H1 (cell line): ENCODE data around the gene PGBD4. TPM values are rescaled to one million over a fixed set of nuclear protein-coding genes. Genes with fewer than 3 reads are reported as not detected.

Experiments used
- CTCF ChIA-PET: fragments of 300-600 bp; sonication (Branson Sonifier 250); formaldehyde crosslinking; loops from one replicate; lab custom pipeline; 2021; ENCODE audit not compliant: partially characterized antibody; lab: Charles Lee
- POLR2A ChIA-PET: fragments of 300-600 bp; sonication (Branson Sonifier 250); formaldehyde crosslinking; loops from one replicate; lab custom pipeline; 2021; ENCODE audit warnings: inconsistent platforms; ENCODE audit not compliant: partially characterized antibody; lab: Charles Lee
- DNase-seq, 2 experiments: peaks; one replicate each; pipeline versions ENCODE4 v3.0.0 to v3.0.0-alpha.2; 2010 to 2022; ENCODE audit warnings: low spot score in 2 of 2, low read depth in 1 of 2, mixed read lengths in 1 of 2
- FAIRE-seq: peaks from 2 replicates; lab custom pipeline; 2011; peaks lifted over from hg19 to GRCh38; lab: Jason Lieb, UNC
- H2AFZ ChIP-seq: 2 replicates; pipeline ENCODE4 v1.8.1; 2012; ENCODE audit warnings: low read length, inconsistent platforms
- H2AK5ac ChIP-seq: 2 replicates; pipeline ENCODE4 v1.6.1; 2013; ENCODE audit warnings: low read depth, low read length
- H2BK120ac ChIP-seq: replicated peaks from 2 replicates; pipeline ENCODE3; 2013; ENCODE audit warnings: low read depth, low read length, inconsistent platforms
- H2BK12ac ChIP-seq: 2 replicates; pipeline ENCODE4 v1.6.1; 2013; ENCODE audit warnings: low read depth, low read length
- H2BK15ac ChIP-seq: 2 replicates; pipeline ENCODE4 v1.6.1; 2013; ENCODE audit warnings: low read length
- H2BK20ac ChIP-seq: 2 replicates; pipeline ENCODE4 v1.6.1; 2013; ENCODE audit warnings: low read length
- H2BK5ac ChIP-seq: 2 replicates; pipeline ENCODE4 v1.6.1; 2013; ENCODE audit warnings: low read depth, low read length
- H3K14ac ChIP-seq: 2 replicates; pipeline ENCODE4 v1.6.1; 2013; ENCODE audit warnings: inconsistent platforms; ENCODE audit not compliant: insufficient read length
- H3K18ac ChIP-seq: 2 replicates; pipeline ENCODE4 v1.6.1; 2013; ENCODE audit warnings: low read length; ENCODE audit errors: extremely low read depth
- H3K23ac ChIP-seq: 2 replicates; pipeline ENCODE4 v1.6.1; 2013; ENCODE audit warnings: inconsistent platforms; ENCODE audit not compliant: insufficient read length
- H3K23me2 ChIP-seq: 2 replicates; pipeline ENCODE4 v1.6.1; 2013; ENCODE audit warnings: low read depth, low read length
- H3K27ac ChIP-seq: 2 replicates; pipeline ENCODE4 v1.6.1; 2011; ENCODE audit warnings: low read depth, low read length, inconsistent platforms
- H3K27me3 ChIP-seq, 4 experiments: replicated peaks in 1 of 4; 1 replicate in 1 of 4; 2 replicates in 3 of 4; pipeline versions ENCODE4 v1.6.1 to v1.8.1; 2011 to 2013; ENCODE audit warnings: low read length in 3 of 4, mild to moderate bottlenecking in 3 of 4, inconsistent platforms in 2 of 4, mixed read lengths in 2 of 4, moderate library complexity in 1 of 4; ENCODE audit not compliant: control insufficient read depth in 3 of 4, insufficient read depth in 3 of 4; ENCODE audit errors: extremely low read depth in 1 of 4
- H3K36me3 ChIP-seq, 4 experiments: 2 replicates each; pipeline versions ENCODE4 v1.6.1 to v1.8.1; 2011 to 2013; ENCODE audit warnings: mild to moderate bottlenecking in 4 of 4, low read length in 3 of 4, moderate library complexity in 2 of 4, control low read depth in 1 of 4, inconsistent platforms in 1 of 4; ENCODE audit not compliant: insufficient read depth in 4 of 4, control insufficient read depth in 2 of 4
- H3K4ac ChIP-seq: replicated peaks from 2 replicates; pipeline ENCODE3; 2013; ENCODE audit warnings: low read length, low read depth, mixed read lengths, inconsistent platforms; ENCODE audit not compliant: insufficient read length
- H3K4me1 ChIP-seq, 4 experiments: replicated peaks in 1 of 4; 1 replicate in 1 of 4; 2 replicates in 3 of 4; pipeline versions ENCODE4 v1.6.1 to v1.8.1; 2011 to 2013; ENCODE audit warnings: low read length in 3 of 4, inconsistent platforms in 2 of 4, mixed read lengths in 1 of 4; ENCODE audit not compliant: insufficient read depth in 4 of 4, control insufficient read depth in 3 of 4
- H3K4me2 ChIP-seq, 2 experiments: 2 replicates each; pipeline versions ENCODE4 v1.6.1 to v1.8.1; 2011 to 2013; ENCODE audit warnings: low read depth in 2 of 2, low read length in 2 of 2, control low read depth in 1 of 2, inconsistent platforms in 1 of 2, mild to moderate bottlenecking in 1 of 2; ENCODE audit not compliant: insufficient read depth in 1 of 2
- H3K4me3 ChIP-seq, 4 experiments: fragments of 200-600, 300-600 bp in 1 of 4; sonication (generic), shearing (Covaris generic), sonication (Bioruptor Twin) in 1 of 4; 2 replicates each; pipeline versions ENCODE4 v1.5.1 to v1.8.1; 2011 to 2016; ENCODE audit warnings: low read length in 4 of 4, low read depth in 3 of 4, control low read depth in 2 of 4, inconsistent platforms in 2 of 4, mild to moderate bottlenecking in 2 of 4, mixed read lengths in 1 of 4, moderate library complexity in 1 of 4; ENCODE audit not compliant: insufficient read depth in 2 of 4; ENCODE audit errors: extremely low read depth in 1 of 4
- H3K56ac ChIP-seq: replicated peaks from 2 replicates; pipeline ENCODE3; 2013; ENCODE audit warnings: low read depth, mild to moderate bottlenecking, mixed read lengths, low read length, inconsistent platforms; ENCODE audit not compliant: insufficient read length
- H3K79me1 ChIP-seq: 2 replicates; pipeline ENCODE4 v1.6.1; 2013; ENCODE audit warnings: low read depth, low read length, control low read depth
- H3K79me2 ChIP-seq, 2 experiments: 2 replicates each; pipeline versions ENCODE4 v1.6.1 to v1.8.1; 2012 to 2013; ENCODE audit warnings: low read length in 2 of 2, mild to moderate bottlenecking in 2 of 2, inconsistent platforms in 1 of 2; ENCODE audit not compliant: insufficient read depth in 2 of 2, control insufficient read depth in 1 of 2
- H3K9ac ChIP-seq, 4 experiments: replicated peaks in 1 of 4; 1 replicate in 1 of 4; 2 replicates in 3 of 4; pipeline versions ENCODE4 v1.6.1 to v1.8.1; 2011 to 2013; ENCODE audit warnings: low read depth in 3 of 4, low read length in 3 of 4, control low read depth in 2 of 4, mild to moderate bottlenecking in 2 of 4, moderate library complexity in 2 of 4, inconsistent platforms in 1 of 4; ENCODE audit errors: extremely low read depth in 1 of 4
- H3K9me3 ChIP-seq, 2 experiments: 2 replicates each; pipeline versions ENCODE4 v1.6.1 to v1.8.1; 2012 to 2013; ENCODE audit warnings: mild to moderate bottlenecking in 2 of 2, moderate library complexity in 2 of 2, control low read depth in 1 of 2, inconsistent platforms in 1 of 2, low read depth in 1 of 2, low read length in 1 of 2, mixed read lengths in 1 of 2; ENCODE audit not compliant: insufficient read depth in 2 of 2
- H4K20me1 ChIP-seq, 2 experiments: replicated peaks in 1 of 2; 2 replicates each; pipeline versions ENCODE3 to v1.8.1; 2011 to 2013; ENCODE audit warnings: inconsistent platforms in 2 of 2, low read length in 2 of 2, mild to moderate bottlenecking in 1 of 2; ENCODE audit not compliant: insufficient read depth in 2 of 2, control insufficient read depth in 1 of 2
- H4K5ac ChIP-seq: 2 replicates; pipeline ENCODE4 v1.6.1; 2013; ENCODE audit warnings: low read length, low read depth, mixed read lengths, inconsistent platforms; ENCODE audit not compliant: insufficient read length
- H4K8ac ChIP-seq: 2 replicates; pipeline ENCODE4 v1.8.0; 2013; ENCODE audit warnings: mild to moderate bottlenecking, moderate library complexity, low read length, inconsistent platforms; ENCODE audit not compliant: insufficient read depth; ENCODE audit errors: extremely low read depth
- H4K91ac ChIP-seq: replicated peaks from 2 replicates; pipeline ENCODE3; 2013; ENCODE audit warnings: low read length, mixed read lengths, inconsistent platforms; ENCODE audit not compliant: insufficient read length
- BACH1 ChIP-seq: IDR thresholded peaks from 2 replicates; pipeline ENCODE4 v1.6.1; 2012; ENCODE audit warnings: low read length, improper control_type of control experiment
- BCL11A ChIP-seq, 2 experiments: IDR thresholded peaks; one replicate each; pipeline ENCODE4 v1.6.1; 2011; ENCODE audit warnings: low read depth in 2 of 2, low read length in 2 of 2, mild to moderate bottlenecking in 2 of 2
- CREB1 ChIP-seq: IDR thresholded peaks from 2 replicates; pipeline ENCODE4 v1.6.1; 2012; ENCODE audit warnings: inconsistent platforms
- CTBP2 ChIP-seq: IDR thresholded peaks from 2 replicates; pipeline ENCODE4 v1.7.0; 2011; ENCODE audit warnings: borderline replicate concordance, mild to moderate bottlenecking, moderate library complexity, mixed read lengths, low read length; ENCODE audit not compliant: insufficient read depth, insufficient read length
- KDM1A ChIP-seq: fragments of 200-600, 300-600 bp; sonication (generic); IDR thresholded peaks from 2 replicates; pipeline ENCODE4 v1.7.1; 2016; ENCODE audit warnings: mild to moderate bottlenecking, low read length, borderline replicate concordance
- MAFK ChIP-seq: IDR thresholded peaks from 2 replicates; pipeline ENCODE4 v1.6.1; 2012; ENCODE audit warnings: low read depth, mild to moderate bottlenecking, improper control_type of control experiment, low read length
- PHF8 ChIP-seq: fragments of 200-600 bp; sonication (generic); conservative IDR thresholded peaks from 2 replicates; pipeline ENCODE4 v1.7.1; 2012; ENCODE audit warnings: low read depth, mild to moderate bottlenecking, inconsistent platforms, low read length, moderate library complexity
- POLR2A ChIP-seq, 2 experiments: IDR thresholded peaks; 1 replicate in 1 of 2; 2 replicates in 1 of 2; pipeline ENCODE4 v1.6.1; 2011; ENCODE audit warnings: low read depth in 2 of 2, low read length in 2 of 2, mild to moderate bottlenecking in 2 of 2; ENCODE audit errors: control extremely low read depth in 1 of 2
- POU5F1 ChIP-seq: IDR thresholded peaks from 2 replicates; pipeline ENCODE4 v1.6.1; 2011; ENCODE audit warnings: low read depth, mild to moderate bottlenecking, low read length, moderate library complexity
- WGBS, 2 experiments: shearing (Covaris generic) in 1 of 2; methylation state at CpG; one replicate each; pipeline versions ENCODE4 v1.1.6 to v1.1.7; 2013 to 2015; ENCODE audit warnings: low lambda C conversion rate in 2 of 2, mixed read lengths in 2 of 2, inconsistent platforms in 1 of 2, low coverage in 1 of 2, missing lambda C conversion rate in 1 of 2; ENCODE audit not compliant: insufficient replicate concordance in 2 of 2, insufficient coverage in 1 of 2, insufficient read length in 1 of 2; ENCODE audit errors: extremely low coverage in 1 of 2, missing lambda C conversion rate in 1 of 2; 5-methylcytosine and 5-hydroxymethylcytosine counted together
- polyA plus RNA-seq, 7 experiments: library from polyadenylated mRNA; depleted of rRNA in 3 of 7; stranded (reverse) in 5 of 7; unstranded in 2 of 7; fragments of >200 nt in 5 of 7; fragments of 200-250 nt in 2 of 7; gene quantifications; 1 replicate in 5 of 7; 2 replicates in 1 of 7; 4 replicates in 1 of 7; pipeline versions ENCODE4 v1.2.1 to v1.2.3, GENCODE V29; 2011 to 2013; ENCODE audit warnings: missing spikeins in 2 of 7, mixed read lengths in 2 of 7
- total RNA-seq: library from RNA; stranded (reverse); fragmentation: NEBNext Ultra II Directional; extraction: Animal tissue kit (Norgen Biotek cat#: 25700); gene quantifications from 2 replicates; pipeline ENCODE4 v1.2.1, GENCODE V29; 2021
- TF ChIP-seq, protein P1 (sequence below): IDR thresholded peaks from 2 replicates; pipeline ENCODE4 v1.6.1; 2012; ENCODE audit warnings: low read length, inconsistent platforms
- TF ChIP-seq, protein P2 (sequence below): IDR thresholded peaks from 2 replicates; pipeline ENCODE4 v1.6.1; 2012; ENCODE audit warnings: inconsistent platforms

PGBD4 gene
- total and polyA plus RNA-seq, 2 of the 8 experiments (the other 6 are each of a cell fraction or from before 2014, with no cell fraction given), result 0.68 to 0.76 TPM

GRCh38 chr15:34059476-34059875, 42.4 kb upstream of the PGBD4 start:
- no peak overlapping the region for H2AK5ac ChIP-seq
- ChIA-PET CTCF (interaction anchor here (0.6 to 2.5 kb wide), 4 partner anchors 13 to 723 kb away, joined by 3 to 9 read pairs (median 4); no protein-coding TSS in a partner anchor), POLR2A (no interaction called here)
- no peak overlapping the region for H2BK12ac ChIP-seq
- FAIRE-seq (no peak), DNase-seq (no peak)
- no peak overlapping the region for H3K4me3 ChIP-seq
- no peaks in the 10 kb centered on the region for H3K79me1 ChIP-seq
- H3K27me3 ChIP-seq, result no peaks in the 10 kb centered on the region
- no peak overlapping the region for H3K14ac ChIP-seq
- no peak overlapping the region for H2BK120ac ChIP-seq
- no peak overlapping the region for H3K23ac ChIP-seq
- H3K4me1 ChIP-seq, result no peaks in the 10 kb centered on the region
- no peak overlapping the region for H2BK20ac ChIP-seq
- H4K20me1 ChIP-seq, result no peaks in the 10 kb centered on the region
- no peak overlapping the region for H3K4me2 ChIP-seq
- no peak overlapping the region for H4K91ac ChIP-seq
- no peaks in the 10 kb centered on the region for H3K9me3 ChIP-seq
- no peak overlapping the region for H2BK5ac ChIP-seq
- no peak overlapping the region for H3K27ac ChIP-seq
- no peak overlapping the region for H4K5ac ChIP-seq
- no peak overlapping the region for H3K18ac ChIP-seq
- no peaks in the 10 kb centered on the region; the same call in 1 of the 2 replicates for H3K23me2 ChIP-seq
- H2BK15ac ChIP-seq, result no peak overlapping the region
- H3K36me3 ChIP-seq, result no peaks in the 10 kb centered on the region
- H3K9ac ChIP-seq, result no peak overlapping the region
- WGBS, 2 experiments, result 71% methylated on average over 2 of the region's 2 CpGs; no CpG with 5 or more reads in 1 of the 2 experiments
- no peaks in the 10 kb centered on the region for H3K79me2 ChIP-seq
- no peak overlapping the region for H3K4ac ChIP-seq
- H3K56ac ChIP-seq, result no peak overlapping the region
- H2AFZ ChIP-seq, result no peak overlapping the region
- H4K8ac ChIP-seq, result no peak overlapping the region
- no peak for TF ChIP-seq POLR2A (IDR thresholded peaks at IDR 0.05; ENCODE audit: control extremely low read depth in 1 of 2, low read depth in 2 of 2, low read length in 2 of 2)
- TF ChIP-seq CREB1, result no peak
- TF ChIP-seq MAFK, result no peak
- TF ChIP-seq, protein P1, sequence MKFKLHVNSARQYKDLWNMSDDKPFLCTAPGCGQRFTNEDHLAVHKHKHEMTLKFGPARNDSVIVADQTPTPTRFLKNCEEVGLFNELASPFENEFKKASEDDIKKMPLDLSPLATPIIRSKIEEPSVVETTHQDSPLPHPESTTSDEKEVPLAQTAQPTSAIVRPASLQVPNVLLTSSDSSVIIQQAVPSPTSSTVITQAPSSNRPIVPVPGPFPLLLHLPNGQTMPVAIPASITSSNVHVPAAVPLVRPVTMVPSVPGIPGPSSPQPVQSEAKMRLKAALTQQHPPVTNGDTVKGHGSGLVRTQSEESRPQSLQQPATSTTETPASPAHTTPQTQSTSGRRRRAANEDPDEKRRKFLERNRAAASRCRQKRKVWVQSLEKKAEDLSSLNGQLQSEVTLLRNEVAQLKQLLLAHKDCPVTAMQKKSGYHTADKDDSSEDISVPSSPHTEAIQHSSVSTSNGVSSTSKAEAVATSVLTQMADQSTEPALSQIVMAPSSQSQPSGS, result no peak
- no peak for TF ChIP-seq BCL11A (IDR thresholded peaks at IDR 0.05; ENCODE audit: low read depth in 2 of 2, low read length in 2 of 2)
- TF ChIP-seq KDM1A, result no peak
- TF ChIP-seq, protein P2, sequence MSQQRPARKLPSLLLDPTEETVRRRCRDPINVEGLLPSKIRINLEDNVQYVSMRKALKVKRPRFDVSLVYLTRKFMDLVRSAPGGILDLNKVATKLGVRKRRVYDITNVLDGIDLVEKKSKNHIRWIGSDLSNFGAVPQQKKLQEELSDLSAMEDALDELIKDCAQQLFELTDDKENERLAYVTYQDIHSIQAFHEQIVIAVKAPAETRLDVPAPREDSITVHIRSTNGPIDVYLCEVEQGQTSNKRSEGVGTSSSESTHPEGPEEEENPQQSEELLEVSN, result no peak
- no peak for TF ChIP-seq CTBP2
- TF ChIP-seq BACH1, result no peak
- TF ChIP-seq PHF8, result no peak
- no peak for TF ChIP-seq POU5F1
